IPS-20b (cell line): ENCODE results near the gene MAGI2.

ENCODE experiments used
- H3K27ac ChIP-seq: one replicate; pipeline ENCODE4 v1.5.1; 2013; ENCODE audit warnings: low read length
- H3K27me3 ChIP-seq: 2 replicates; pipeline ENCODE4 v1.6.1; 2013; ENCODE audit warnings: mild to moderate bottlenecking, low read length, inconsistent platforms; ENCODE audit not compliant: insufficient read depth
- H3K36me3 ChIP-seq: 2 replicates; pipeline ENCODE4 v1.6.1; 2013; ENCODE audit warnings: low read depth, mild to moderate bottlenecking, inconsistent platforms, low read length, moderate library complexity; ENCODE audit not compliant: insufficient read depth
- H3K4me1 ChIP-seq: 2 replicates; pipeline ENCODE4 v1.6.1; 2013; ENCODE audit warnings: mild to moderate bottlenecking, control low read depth, inconsistent platforms, low read length, moderate library complexity; ENCODE audit not compliant: insufficient read depth
- H3K4me3 ChIP-seq: 2 replicates; pipeline ENCODE4 v1.5.1; 2013; ENCODE audit warnings: mild to moderate bottlenecking, low read length, inconsistent platforms
- H3K9ac ChIP-seq: 2 replicates; pipeline ENCODE4 v1.6.1; 2013; ENCODE audit warnings: low read depth, mild to moderate bottlenecking, inconsistent platforms, low read length, moderate library complexity
- H3K9me3 ChIP-seq: 2 replicates; pipeline ENCODE4 v1.6.1; 2013; ENCODE audit warnings: mild to moderate bottlenecking, low read depth, low read length, inconsistent platforms; ENCODE audit not compliant: insufficient read depth

MAGI2 gene

GRCh38 chr7:79405368-79405767 is 48.1 kb downstream of the MAGI2 start:
- no peak overlapping the region for H3K4me3 ChIP-seq
- no peaks in the 10 kb centered on the region for H3K4me1 ChIP-seq
- H3K27ac ChIP-seq, result no peak overlapping the region
- H3K36me3 ChIP-seq, result no peaks in the 10 kb centered on the region
- no peaks in the 10 kb centered on the region for H3K27me3 ChIP-seq
- no peak overlapping the region for H3K9ac ChIP-seq
- no peaks in the 10 kb centered on the region for H3K9me3 ChIP-seq

GRCh38 chr7:79403879-79404278 is 49.6 kb downstream of the MAGI2 start:
- no peak overlapping the region for H3K27ac ChIP-seq
- no peaks in the 10 kb centered on the region for H3K36me3 ChIP-seq
- H3K4me3 ChIP-seq, result no peak overlapping the region
- H3K4me1 ChIP-seq, result no peaks in the 10 kb centered on the region
- H3K27me3 ChIP-seq, result no peaks in the 10 kb centered on the region
- H3K9ac ChIP-seq, result no peak overlapping the region
- no peaks in the 10 kb centered on the region for H3K9me3 ChIP-seq

DNA sequence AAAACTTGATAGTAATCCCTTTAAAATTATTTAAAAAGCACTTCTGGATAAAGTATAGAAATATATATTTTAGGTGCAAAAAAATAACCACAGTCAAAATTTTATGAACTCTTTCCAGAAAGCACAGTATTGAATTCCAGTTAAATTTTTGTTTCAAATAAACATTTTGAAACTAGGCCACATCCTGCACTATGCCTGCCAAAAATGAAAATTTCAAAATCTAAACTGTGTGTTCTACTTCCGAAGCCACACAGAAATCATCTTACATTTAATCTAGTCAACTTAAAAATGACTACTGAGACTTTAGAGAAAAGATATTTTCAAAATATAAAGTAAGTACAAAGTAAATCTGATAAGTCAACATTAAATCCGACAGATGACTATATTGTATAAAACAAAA is 50.0 kb downstream of the MAGI2 start:
- H3K36me3 ChIP-seq, result no peaks in the 10 kb centered on the region
- H3K9ac ChIP-seq, result no peak overlapping the region
- H3K4me1 ChIP-seq, result no peaks in the 10 kb centered on the region
- H3K4me3 ChIP-seq, result no peak overlapping the region
- H3K27me3 ChIP-seq, result no peaks in the 10 kb centered on the region
- H3K9me3 ChIP-seq, result no peaks in the 10 kb centered on the region
- H3K27ac ChIP-seq, result no peak overlapping the region

DNA sequence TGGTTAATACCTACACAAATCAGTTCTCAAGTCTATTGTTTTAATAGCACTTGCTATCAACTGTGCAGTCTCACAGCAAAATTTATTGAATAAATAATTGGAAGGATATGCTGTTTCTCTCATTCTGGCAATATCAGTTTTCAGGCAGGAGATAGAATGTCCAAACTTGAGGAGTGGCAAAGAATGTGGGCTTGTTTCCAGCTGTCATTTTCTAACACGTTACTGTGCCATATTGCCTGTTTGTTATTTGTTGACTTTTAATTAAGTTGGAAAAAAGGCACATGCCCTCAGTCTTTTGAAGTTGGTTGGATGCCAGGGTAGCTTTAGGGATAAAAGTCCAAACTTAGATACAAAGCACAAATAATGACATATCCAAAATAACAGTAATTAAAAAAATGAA is 52.2 kb downstream of the MAGI2 start:
- H3K4me3 ChIP-seq, result no peak overlapping the region

GRCh38 chr7:79400222-79400621 is 53.2 kb downstream of the MAGI2 start:
- no peak overlapping the region for H3K9ac ChIP-seq
- H3K4me3 ChIP-seq, result no peak overlapping the region

More for the DNA sequence above, 52.2 kb downstream of the MAGI2 start:
- Histone ChIP-seq H3K9me3 (no peaks in the 10 kb centered on the region), H3K36me3 (no peaks in the 10 kb centered on the region), H3K27me3 (no peaks in the 10 kb centered on the region), H3K27ac (no peak overlapping the region), H3K4me1 (no peaks in the 10 kb centered on the region), H3K9ac (no peak overlapping the region)

DNA sequence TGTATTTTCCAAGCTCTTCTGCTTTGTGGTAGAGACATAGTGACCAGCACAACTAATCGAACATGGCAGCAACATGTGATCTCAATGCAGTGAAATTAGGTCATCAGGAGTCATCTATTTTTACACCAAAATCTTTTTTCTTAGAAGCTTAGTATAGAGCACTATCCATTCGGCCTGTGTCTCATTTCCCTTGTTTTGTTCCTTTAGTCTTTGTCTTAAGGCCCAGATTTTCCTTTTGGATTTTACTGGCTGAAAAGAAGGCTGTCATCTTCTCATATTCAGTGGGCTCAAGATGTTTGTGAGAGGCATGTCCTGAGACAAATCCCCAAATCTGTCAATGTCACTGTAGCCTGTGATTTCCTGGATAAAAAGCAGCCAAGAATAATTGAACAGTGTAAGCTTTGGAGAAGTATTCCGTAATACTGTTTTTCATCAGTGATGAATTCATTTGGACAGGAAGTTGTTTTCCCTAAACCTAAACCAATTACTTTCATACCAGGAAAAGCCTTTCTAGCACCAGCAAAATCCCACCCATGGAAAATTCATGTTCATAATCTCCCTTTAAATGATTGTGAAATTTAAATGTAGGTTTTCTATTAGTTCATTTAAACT is 55.2 kb downstream of the MAGI2 start:
- Histone ChIP-seq H3K27ac (no peak overlapping the region), H3K9me3 (no peaks in the 10 kb centered on the region), H3K9ac (no peak overlapping the region)

More at GRCh38 chr7:79400222-79400621, 53.2 kb downstream of the MAGI2 start:
- no peaks in the 10 kb centered on the region for H3K27me3 ChIP-seq
- no peak overlapping the region for H3K27ac ChIP-seq
- no peaks in the 10 kb centered on the region for H3K36me3 ChIP-seq
- no peaks in the 10 kb centered on the region for H3K4me1 ChIP-seq
- no peaks in the 10 kb centered on the region for H3K9me3 ChIP-seq

GRCh38 chr7:79386688-79387422 is 66.6 kb downstream of the MAGI2 start:
- no peak overlapping the region for H3K27ac ChIP-seq

More for the DNA sequence above, 55.2 kb downstream of the MAGI2 start:
- Histone ChIP-seq H3K4me3 (no peak overlapping the region), H3K36me3 (no peaks in the 10 kb centered on the region), H3K4me1 (no peaks in the 10 kb centered on the region), H3K27me3 (no peaks in the 10 kb centered on the region)

DNA sequence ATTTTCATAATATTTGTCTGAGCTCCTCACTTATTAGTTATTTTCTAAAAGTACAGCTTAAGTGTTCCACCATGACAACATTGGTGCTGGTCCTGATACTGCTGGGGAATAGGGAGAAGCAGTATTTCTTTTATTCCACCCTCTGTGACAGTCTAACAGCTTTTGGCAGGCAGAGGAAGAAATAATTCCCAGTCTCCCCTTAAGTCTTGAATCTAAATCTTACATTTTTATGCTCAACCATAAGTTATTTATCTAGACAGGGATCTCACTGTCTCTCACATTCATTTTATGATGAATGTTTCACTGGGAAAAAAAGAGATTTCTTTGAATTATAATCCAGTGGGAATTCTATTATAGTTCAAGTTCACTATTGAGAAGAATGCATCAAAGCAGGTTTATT is 71.5 kb downstream of the MAGI2 start:
- no peaks in the 10 kb centered on the region for H3K36me3 ChIP-seq
- H3K27me3 ChIP-seq, result no peaks in the 10 kb centered on the region
- no peak overlapping the region for H3K9ac ChIP-seq
- H3K4me1 ChIP-seq, result no peaks in the 10 kb centered on the region; the same call in 1 of the 2 replicates
- H3K9me3 ChIP-seq, result no peaks in the 10 kb centered on the region
- H3K27ac ChIP-seq, result no peak overlapping the region
- no peak overlapping the region for H3K4me3 ChIP-seq

More at GRCh38 chr7:79386688-79387422, 66.6 kb downstream of the MAGI2 start:
- Histone ChIP-seq H3K27me3 (no peaks in the 10 kb centered on the region), H3K4me3 (no peak overlapping the region), H3K9ac (no peak overlapping the region), H3K4me1 (no peaks in the 10 kb centered on the region; the same call in 1 of the 2 replicates), H3K36me3 (no peaks in the 10 kb centered on the region), H3K9me3 (no peaks in the 10 kb centered on the region)

DNA sequence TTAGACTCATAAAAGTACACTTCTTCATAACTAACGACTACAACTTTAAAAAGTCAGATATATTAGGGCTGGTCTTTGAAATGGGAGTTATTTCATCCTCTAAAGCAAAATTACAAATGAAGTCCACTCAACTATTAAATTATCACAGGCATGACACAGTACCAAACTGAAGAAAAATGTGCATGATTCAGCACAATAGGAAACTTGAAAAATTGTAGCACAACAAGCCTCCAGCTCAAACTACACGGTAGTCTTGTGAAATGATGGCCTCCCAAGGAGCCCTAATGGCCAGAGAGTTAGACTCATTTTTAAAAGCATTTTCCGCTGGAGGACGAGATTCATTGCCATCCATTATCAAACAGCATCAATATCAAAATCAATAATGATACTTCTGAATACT is 76.4 kb downstream of the MAGI2 start:
- Histone ChIP-seq H3K36me3 (no peaks in the 10 kb centered on the region), H3K27me3 (no peaks in the 10 kb centered on the region), H3K9me3 (no peaks in the 10 kb centered on the region), H3K9ac (no peak overlapping the region), H3K4me3 (no peak overlapping the region), H3K27ac (no peak overlapping the region), H3K4me1 (no peaks in the 10 kb centered on the region)

GRCh38 chr7:79376299-79377025 is 77.0 kb downstream of the MAGI2 start:
- Histone ChIP-seq H3K27ac (no peak overlapping the region), H3K9ac (no peak overlapping the region), H3K4me1 (no peaks in the 10 kb centered on the region), H3K36me3 (no peaks in the 10 kb centered on the region), H3K9me3 (no peaks in the 10 kb centered on the region), H3K27me3 (no peaks in the 10 kb centered on the region), H3K4me3 (no peak overlapping the region)

DNA sequence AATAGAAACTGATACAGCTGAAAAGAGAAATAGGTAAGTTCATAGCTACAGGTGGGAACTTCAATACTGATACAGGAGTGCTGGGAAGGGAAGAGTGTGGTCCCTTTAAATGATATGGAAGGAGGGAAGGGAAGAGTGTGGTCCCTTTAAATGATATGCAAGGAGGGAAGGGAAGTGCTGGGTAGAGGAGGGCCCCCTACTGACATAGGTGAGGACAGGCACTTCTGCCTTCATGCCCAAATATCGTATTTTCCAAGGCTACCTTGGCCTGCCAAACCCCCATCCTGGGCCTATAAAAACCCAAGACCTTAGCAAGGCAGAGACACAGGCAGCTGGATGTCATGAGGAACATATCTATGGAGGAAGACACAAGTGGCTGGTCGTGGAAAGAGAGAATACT is 92.3 kb downstream of the MAGI2 start:
- Histone ChIP-seq H3K9ac (no peak overlapping the region), H3K4me3 (no peak overlapping the region), H3K27me3 (no peaks in the 10 kb centered on the region), H3K4me1 (no peaks in the 10 kb centered on the region), H3K36me3 (no peaks in the 10 kb centered on the region), H3K9me3 (no peaks in the 10 kb centered on the region), H3K27ac (no peak overlapping the region)

DNA sequence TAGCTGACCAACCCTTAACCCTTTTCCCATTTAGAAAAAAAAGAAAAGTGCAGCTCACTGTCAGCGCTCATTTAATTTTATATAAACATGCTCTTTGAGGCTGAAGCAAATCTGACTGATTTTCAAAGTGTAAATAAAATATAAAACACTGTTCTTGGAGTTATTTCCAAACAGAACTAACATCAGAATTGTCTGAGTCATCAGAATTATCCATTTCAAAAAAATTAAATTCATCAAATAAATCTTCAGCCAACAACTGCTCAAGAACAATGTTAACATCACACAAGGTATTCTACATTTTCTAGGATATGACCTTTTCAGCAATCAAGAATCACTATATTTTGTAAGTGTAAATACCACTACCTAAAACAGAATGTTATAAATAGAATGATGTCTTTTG is 93.6 kb downstream of the MAGI2 start:
- no peak overlapping the region for H3K9ac ChIP-seq
- H3K9me3 ChIP-seq, result no peaks in the 10 kb centered on the region
- no peak overlapping the region for H3K4me3 ChIP-seq
- no peaks in the 10 kb centered on the region for H3K4me1 ChIP-seq
- H3K27ac ChIP-seq, result no peak overlapping the region
- H3K27me3 ChIP-seq, result no peaks in the 10 kb centered on the region
- no peaks in the 10 kb centered on the region for H3K36me3 ChIP-seq
